GM21576 (cell line): ENCODE data around the gene EDC4.
"Not testable (repeated sequence)": the region's sequence is repeated elsewhere in the genome, so short reads cannot be mapped to it uniquely, and the experiment has no call there.

Source experiments
- ATAC-seq: cut with Tn5 transposase; IDR thresholded peaks from one replicate; pipeline ENCODE4 v1.9.1; 2021; ENCODE audit warnings: mild to moderate bottlenecking, moderate library complexity; ENCODE audit not compliant: unreplicated experiment

EDC4 gene

DNA sequence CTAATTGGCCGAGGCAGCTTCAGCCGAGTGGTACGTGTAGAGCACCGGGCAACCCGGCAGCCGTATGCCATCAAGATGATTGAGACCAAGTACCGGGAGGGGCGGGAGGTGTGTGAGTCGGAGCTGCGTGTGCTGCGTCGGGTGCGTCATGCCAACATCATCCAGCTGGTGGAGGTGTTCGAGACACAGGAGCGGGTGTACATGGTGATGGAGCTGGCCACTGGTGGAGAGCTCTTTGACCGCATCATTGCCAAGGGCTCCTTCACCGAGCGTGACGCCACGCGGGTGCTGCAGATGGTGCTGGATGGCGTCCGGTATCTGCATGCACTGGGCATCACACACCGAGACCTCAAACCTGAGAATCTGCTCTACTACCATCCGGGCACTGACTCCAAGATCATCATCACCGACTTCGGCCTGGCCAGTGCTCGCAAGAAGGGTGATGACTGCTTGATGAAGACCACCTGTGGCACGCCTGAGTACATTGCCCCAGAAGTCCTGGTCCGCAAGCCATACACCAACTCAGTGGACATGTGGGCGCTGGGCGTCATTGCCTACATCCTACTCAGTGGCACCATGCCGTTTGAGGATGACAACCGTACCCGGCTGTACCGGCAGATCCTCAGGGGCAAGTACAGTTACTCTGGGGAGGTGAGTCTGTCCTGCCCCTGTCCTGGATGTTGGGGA lies 36.3 kb downstream of the EDC4 start:
- ATAC-seq, result no peak

DNA sequence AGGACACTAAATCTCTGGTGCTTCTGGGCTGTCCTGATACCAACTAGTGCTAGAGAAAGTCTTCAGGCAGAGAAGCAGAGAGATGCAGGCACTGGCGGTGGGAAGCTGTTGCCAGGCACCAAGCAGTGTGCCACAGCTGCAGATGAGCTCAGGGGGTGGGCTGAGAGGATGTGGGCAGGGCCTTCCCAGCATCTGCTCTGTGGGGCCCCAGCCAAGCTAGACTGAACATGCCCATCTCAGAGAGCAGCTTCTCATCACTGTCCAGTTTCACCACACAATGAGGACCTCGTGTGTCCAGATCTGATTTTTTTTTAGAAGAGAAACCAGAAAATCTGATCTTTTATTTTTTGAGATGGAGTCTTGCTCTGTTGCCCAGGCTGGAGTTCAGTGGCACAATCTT lies 37.3 kb downstream of the EDC4 start:
- ATAC-seq, result no peak

- ATAC-seq, result no peak
These were observed 42.1 kb downstream of the EDC4 start for GRCh38 chr16:67914758-67915495.

GRCh38 chr16:67915496-67915769 lies 42.6 kb downstream of the EDC4 start:
- not testable (repeated sequence) for ATAC-seq

GRCh38 chr16:67915831-67916723 lies 43.2 kb downstream of the EDC4 start:
- ATAC-seq, result no peak

GRCh38 chr16:67917140-67917851 lies 44.4 kb downstream of the EDC4 start:
- ATAC-seq, result no peak

DNA sequence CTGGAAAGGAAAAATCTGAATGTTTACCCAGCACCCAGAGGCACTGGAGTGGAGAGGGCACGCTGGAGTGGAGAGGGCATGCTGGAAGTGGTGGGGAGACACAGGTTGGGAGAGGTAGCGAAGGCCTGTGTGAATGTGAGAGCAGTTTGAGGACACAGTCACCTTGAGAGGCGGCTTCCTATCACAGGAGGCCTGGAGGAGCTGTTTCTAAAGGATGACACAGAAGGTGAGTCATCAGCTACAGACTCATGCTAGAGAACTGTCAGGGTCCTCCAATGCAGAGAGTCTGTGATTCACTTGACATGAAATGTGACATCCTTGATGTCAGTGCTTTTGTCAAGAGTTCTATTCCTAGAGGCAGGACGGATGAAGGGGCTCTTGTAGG lies 45.0 kb downstream of the EDC4 start:
- no peak for ATAC-seq

- no peak for ATAC-seq
These were observed 46.9 kb downstream of the EDC4 start for GRCh38 chr16:67919622-67920221.

GRCh38 chr16:67922221-67922620 lies 49.4 kb downstream of the EDC4 start:
- ATAC-seq, result no peak

- ATAC-seq, result no peak
These were observed 49.9 kb downstream of the EDC4 start for GRCh38 chr16:67922740-67923139.

- ATAC-seq, result no peak
These were observed 50.7 kb downstream of the EDC4 start for GRCh38 chr16:67923414-67924116.

GRCh38 chr16:67924140-67924906 lies 51.5 kb downstream of the EDC4 start:
- no peak for ATAC-seq

- no peak for ATAC-seq
These were observed 53.4 kb downstream of the EDC4 start for GRCh38 chr16:67926181-67926750.

DNA sequence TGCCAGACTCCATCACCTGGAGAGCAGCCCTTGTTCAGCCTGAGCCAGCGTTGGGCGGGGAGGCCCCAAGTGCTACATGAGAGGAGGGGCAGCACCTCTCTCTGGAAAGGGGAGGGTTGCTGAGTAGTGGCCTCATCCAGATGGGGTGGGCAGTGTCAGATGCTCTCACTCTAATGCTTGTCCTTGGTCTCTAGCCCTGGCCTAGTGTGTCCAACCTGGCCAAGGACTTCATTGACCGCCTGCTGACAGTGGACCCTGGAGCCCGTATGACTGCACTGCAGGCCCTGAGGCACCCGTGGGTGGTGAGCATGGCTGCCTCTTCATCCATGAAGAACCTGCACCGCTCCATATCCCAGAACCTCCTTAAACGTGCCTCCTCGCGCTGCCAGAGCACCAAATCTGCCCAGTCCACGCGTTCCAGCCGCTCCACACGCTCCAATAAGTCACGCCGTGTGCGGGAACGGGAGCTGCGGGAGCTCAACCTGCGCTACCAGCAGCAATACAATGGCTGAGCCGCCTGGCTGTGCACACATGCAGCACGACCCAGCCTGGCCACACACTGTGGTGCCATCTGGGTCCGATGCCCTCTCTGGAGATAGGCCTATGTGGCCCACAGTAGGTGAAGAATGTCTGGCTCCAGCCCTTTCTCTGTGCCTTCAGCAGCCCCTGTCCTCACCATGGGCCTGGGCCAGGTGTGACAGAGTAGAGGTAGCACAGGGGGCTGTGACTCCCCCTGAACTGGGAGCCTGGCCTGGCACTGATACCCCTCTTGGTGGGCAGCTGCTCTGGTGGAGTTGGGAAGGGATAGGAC lies 54.5 kb downstream of the EDC4 start:
- no peak for ATAC-seq

GRCh38 chr16:67928147-67928546 lies 55.3 kb downstream of the EDC4 start:
- ATAC-seq, result no peak

DNA sequence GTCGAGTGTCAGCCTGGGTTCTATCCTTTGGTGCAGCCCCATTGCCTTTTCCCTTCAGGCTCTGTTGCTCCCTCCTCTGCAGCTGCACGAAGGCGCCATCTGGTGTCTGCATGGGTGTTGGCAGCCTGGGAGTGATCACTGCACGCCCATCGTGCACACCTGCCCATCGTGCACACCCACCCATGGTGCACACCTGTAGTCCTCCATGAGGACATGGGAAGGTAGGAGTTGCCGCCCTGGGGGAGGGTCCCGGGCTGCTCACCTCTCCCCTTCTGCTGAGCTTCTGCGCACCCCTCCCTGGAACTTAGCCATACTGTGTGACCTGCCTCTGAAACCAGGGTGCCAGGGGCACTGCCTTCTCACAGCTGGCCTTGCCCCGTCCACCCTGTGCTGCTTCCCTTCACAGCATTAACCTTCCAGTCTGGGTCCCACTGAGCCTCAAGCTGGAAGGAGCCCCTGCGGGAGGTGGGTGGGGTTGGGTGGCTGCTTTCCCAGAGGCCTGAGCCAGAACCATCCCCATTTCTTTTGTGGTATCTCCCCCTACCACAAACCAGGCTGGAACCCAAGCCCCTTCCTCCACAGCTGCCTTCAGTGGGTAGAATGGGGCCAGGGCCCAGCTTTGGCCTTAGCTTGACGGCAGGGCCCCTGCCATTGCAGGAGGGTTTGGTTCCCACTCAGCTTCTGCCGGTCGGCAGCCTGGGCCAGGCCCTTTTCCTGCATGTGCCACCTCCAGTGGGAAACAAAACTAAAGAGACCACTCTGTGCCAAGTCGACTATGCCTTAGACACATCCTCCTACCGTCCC lies 55.9 kb downstream of the EDC4 start:
- no peak for ATAC-seq

DNA sequence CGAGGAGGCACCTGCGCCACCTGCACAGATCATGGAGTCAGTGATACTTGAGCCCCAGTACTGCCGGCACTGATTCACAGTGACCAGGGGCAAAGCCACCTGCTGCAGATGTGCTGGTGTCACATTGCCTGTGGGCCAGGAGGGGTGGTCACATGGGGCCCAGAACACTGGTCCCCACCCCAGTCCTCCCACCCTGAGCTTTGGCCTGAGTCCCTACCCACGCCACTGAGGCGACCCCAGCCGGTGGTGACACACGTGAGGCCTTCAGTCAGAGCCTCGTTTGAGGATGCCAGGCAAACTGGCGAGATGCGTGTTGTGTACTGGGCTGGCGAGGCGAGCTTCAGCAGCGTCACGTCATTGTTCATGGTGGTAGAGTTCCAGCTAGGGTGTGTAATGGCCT lies 57.3 kb downstream of the EDC4 start:
- ATAC-seq, result no peak
